ENCODE results near the gene CXCR3.
"Not testable (repeated sequence)": the region's sequence is repeated elsewhere in the genome, so short reads cannot be mapped to it uniquely, and the experiment has no call there.

The CXCR3 gene

GRCh38 chrX:71604796-71605568 lies 13.3 kb downstream of the CXCR3 start:
- H3K4me1 ChIP-seq (ENCODE audit: control insufficient read depth, insufficient read depth, low read length) = no peaks in the 10 kb centered on the region
- no peaks in the 10 kb centered on the region for H3K27me3 ChIP-seq (ENCODE audit: control insufficient read depth, insufficient read depth, low read length)
- H3K4me3 ChIP-seq (ENCODE audit: low read length) = no peak overlapping the region
- no peak overlapping the region for H3K9ac ChIP-seq (ENCODE audit: low read depth, low read length)
- peaks cover 58% of the 10 kb centered on the region for H3K36me3 ChIP-seq (ENCODE audit: insufficient read depth, low read length)
- H3K4me2 ChIP-seq (ENCODE audit: low read length) = no peak overlapping the region
- no peaks in the 10 kb centered on the region for H3K9me3 ChIP-seq (replicated peaks; ENCODE audit: low read length)

GRCh38 chrX:71604141-71604540 lies 14.2 kb downstream of the CXCR3 start:
- H3K4me1 ChIP-seq (ENCODE audit: control insufficient read depth, insufficient read depth, low read length) = no peaks in the 10 kb centered on the region

DNA sequence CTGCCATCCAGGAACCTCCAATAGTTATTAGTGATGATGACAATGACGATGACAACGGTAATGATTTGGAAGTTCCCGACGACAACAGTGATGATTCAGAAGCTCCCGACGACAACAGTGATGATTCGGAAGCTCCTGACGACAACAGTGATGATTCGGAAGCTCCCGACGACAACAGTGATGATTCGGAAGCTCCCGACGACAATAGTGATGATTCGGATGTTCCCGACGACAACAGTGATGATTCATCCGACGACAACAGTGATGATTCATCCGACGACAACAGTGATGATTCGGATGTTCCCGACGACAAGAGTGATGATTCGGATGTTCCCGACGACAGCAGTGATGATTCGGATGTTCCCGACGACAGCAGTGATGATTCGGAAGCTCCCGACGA lies 14.7 kb downstream of the CXCR3 start:
- no peak overlapping the region for H3K9ac ChIP-seq (ENCODE audit: low read depth, low read length)
- no peak overlapping the region for H3K4me2 ChIP-seq (ENCODE audit: low read length)
- H3K4me3 ChIP-seq (ENCODE audit: low read length) = no peak overlapping the region
- peaks cover 48% of the 10 kb centered on the region for H3K36me3 ChIP-seq (ENCODE audit: insufficient read depth, low read length)
- no peaks in the 10 kb centered on the region for H3K27me3 ChIP-seq (ENCODE audit: control insufficient read depth, insufficient read depth, low read length)
- H3K4me1 ChIP-seq (ENCODE audit: control insufficient read depth, insufficient read depth, low read length) = no peaks in the 10 kb centered on the region
- no peaks in the 10 kb centered on the region for H3K9me3 ChIP-seq (replicated peaks; ENCODE audit: low read length)

More at GRCh38 chrX:71604141-71604540, 14.2 kb downstream of the CXCR3 start:
- H3K36me3 ChIP-seq (ENCODE audit: insufficient read depth, low read length) = peaks cover 53% of the 10 kb centered on the region
- no peak overlapping the region for H3K4me2 ChIP-seq (ENCODE audit: low read length)
- no peaks in the 10 kb centered on the region for H3K9me3 ChIP-seq (replicated peaks; ENCODE audit: low read length)
- H3K4me3 ChIP-seq (ENCODE audit: low read length) = no peak overlapping the region
- no peak overlapping the region for H3K9ac ChIP-seq (ENCODE audit: low read depth, low read length)
- H3K27me3 ChIP-seq (ENCODE audit: control insufficient read depth, insufficient read depth, low read length) = no peaks in the 10 kb centered on the region

GRCh38 chrX:71599965-71600364 lies 18.3 kb downstream of the CXCR3 start:
- H3K9ac ChIP-seq (ENCODE audit: low read depth, low read length) = no peak overlapping the region
- no peaks in the 10 kb centered on the region for H3K9me3 ChIP-seq (replicated peaks; ENCODE audit: low read length)
- no peak overlapping the region for H3K4me3 ChIP-seq (ENCODE audit: low read length)
- H3K4me1 ChIP-seq (ENCODE audit: control insufficient read depth, insufficient read depth, low read length) = no peaks in the 10 kb centered on the region
- H3K27me3 ChIP-seq (ENCODE audit: control insufficient read depth, insufficient read depth, low read length) = no peaks in the 10 kb centered on the region
- H3K4me2 ChIP-seq (ENCODE audit: low read length) = no peak overlapping the region
- H3K36me3 ChIP-seq (ENCODE audit: insufficient read depth, low read length) = peaks cover 25% of the 10 kb centered on the region

GRCh38 chrX:71593210-71593609 lies 25.1 kb downstream of the CXCR3 start:
- H3K27me3 ChIP-seq (ENCODE audit: control insufficient read depth, insufficient read depth, low read length); H3K9ac ChIP-seq (ENCODE audit: low read depth, low read length); H3K36me3 ChIP-seq (ENCODE audit: insufficient read depth, low read length); H3K4me3 ChIP-seq (ENCODE audit: low read length); H3K9me3 ChIP-seq (replicated peaks; ENCODE audit: low read length); H3K4me2 ChIP-seq (ENCODE audit: low read length); H3K4me1 ChIP-seq (ENCODE audit: control insufficient read depth, insufficient read depth, low read length): not testable (repeated sequence)

- Histone ChIP-seq H3K4me3 (ENCODE audit: low read length) (no peak overlapping the region), H3K9ac (ENCODE audit: low read depth, low read length) (no peak overlapping the region), H3K4me2 (ENCODE audit: low read length) (no peak overlapping the region), H3K4me1 (ENCODE audit: control insufficient read depth, insufficient read depth, low read length) (no peaks in the 10 kb centered on the region), H3K9me3 (replicated peaks; ENCODE audit: low read length) (no peaks in the 10 kb centered on the region), H3K27me3 (ENCODE audit: control insufficient read depth, insufficient read depth, low read length) (no peaks in the 10 kb centered on the region), H3K36me3 (ENCODE audit: insufficient read depth, low read length) (no peaks in the 10 kb centered on the region)
These were observed 31.4 kb downstream of the CXCR3 start for GRCh38 chrX:71586929-71587328.

- Histone ChIP-seq H3K9ac (ENCODE audit: low read depth, low read length) (no peak overlapping the region), H3K4me2 (ENCODE audit: low read length) (no peak overlapping the region), H3K4me3 (ENCODE audit: low read length) (no peak overlapping the region), H3K9me3 (replicated peaks; ENCODE audit: low read length) (no peaks in the 10 kb centered on the region), H3K36me3 (ENCODE audit: insufficient read depth, low read length) (peaks cover 8% of the 10 kb centered on the region), H3K27me3 (ENCODE audit: control insufficient read depth, insufficient read depth, low read length) (no peaks in the 10 kb centered on the region), H3K4me1 (ENCODE audit: control insufficient read depth, insufficient read depth, low read length) (no peaks in the 10 kb centered on the region)
These were observed 37.1 kb downstream of the CXCR3 start for GRCh38 chrX:71581210-71581609.

GRCh38 chrX:71579990-71580380 lies 38.3 kb downstream of the CXCR3 start:
- H3K4me2 ChIP-seq (ENCODE audit: low read length) = no peak overlapping the region
- no peaks in the 10 kb centered on the region for H3K4me1 ChIP-seq (ENCODE audit: control insufficient read depth, insufficient read depth, low read length)
- no peaks in the 10 kb centered on the region for H3K9me3 ChIP-seq (replicated peaks; ENCODE audit: low read length)
- H3K9ac ChIP-seq (ENCODE audit: low read depth, low read length) = no peak overlapping the region
- H3K36me3 ChIP-seq (ENCODE audit: insufficient read depth, low read length) = peaks cover 9% of the 10 kb centered on the region
- no peak overlapping the region for H3K4me3 ChIP-seq (ENCODE audit: low read length)
- no peaks in the 10 kb centered on the region for H3K27me3 ChIP-seq (ENCODE audit: control insufficient read depth, insufficient read depth, low read length)

GRCh38 chrX:71579136-71579989 lies 38.9 kb downstream of the CXCR3 start:
- H3K4me1 ChIP-seq (ENCODE audit: control insufficient read depth, insufficient read depth, low read length) = no peaks in the 10 kb centered on the region
- H3K27me3 ChIP-seq (ENCODE audit: control insufficient read depth, insufficient read depth, low read length) = no peaks in the 10 kb centered on the region

DNA sequence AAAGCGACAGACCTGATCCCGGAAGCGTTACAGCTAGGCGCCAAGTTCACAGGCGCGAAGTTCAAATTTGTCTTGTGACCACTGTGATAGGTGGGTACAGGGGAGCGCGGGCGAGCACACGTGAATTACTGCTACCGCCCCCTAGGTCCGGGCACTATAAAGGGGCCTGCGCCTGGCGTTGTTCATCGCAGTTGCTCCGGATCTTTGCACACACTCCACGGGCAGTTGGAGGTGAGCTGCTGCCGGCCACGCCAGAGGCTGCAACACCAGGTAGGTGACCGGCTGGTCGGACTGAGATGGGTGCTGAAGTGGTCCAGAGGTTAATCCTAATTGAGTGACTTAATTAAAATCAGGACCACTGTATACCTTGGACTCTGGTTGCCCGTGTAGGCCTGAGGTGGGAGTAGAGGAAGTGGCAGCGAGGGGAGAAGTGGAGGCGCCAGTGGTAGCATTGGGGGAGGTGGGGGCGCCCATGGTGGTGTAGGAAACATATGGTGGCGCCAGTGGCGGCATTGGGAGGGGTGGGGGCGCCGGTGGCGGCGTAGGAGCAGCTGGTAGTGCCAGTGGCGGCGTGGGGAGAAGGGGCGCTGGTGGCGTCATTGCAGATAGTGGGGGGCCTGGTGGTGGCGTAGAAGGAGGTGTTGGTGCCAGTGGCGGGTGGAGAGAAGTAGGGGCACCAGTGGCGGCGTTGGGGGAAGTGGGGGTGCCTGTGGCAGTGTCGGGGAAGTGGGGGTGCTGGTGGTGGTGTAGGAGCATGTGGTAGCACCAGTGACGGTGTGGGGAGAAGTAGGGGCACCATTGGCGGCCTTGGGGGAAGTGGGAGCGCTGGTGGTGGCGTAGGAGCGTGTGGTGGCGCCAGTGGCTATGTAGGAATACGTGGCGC lies 39.8 kb downstream of the CXCR3 start, which contains the start of gene GCNA:
GCNA (plus strand) TSS at position 185 of the 883 bp plus-strand sequence. CDS start 2,385 bp downstream, outside the sequence.
- H3K4me1 ChIP-seq (ENCODE audit: control insufficient read depth, insufficient read depth, low read length) = peaks cover 4% of the 10 kb centered on the region
- no peaks in the 10 kb centered on the region for H3K27me3 ChIP-seq (ENCODE audit: control insufficient read depth, insufficient read depth, low read length)
- H3K9ac ChIP-seq (ENCODE audit: low read depth, low read length) = no peak within 1 kb of the TSS
- H3K4me3 ChIP-seq (ENCODE audit: low read length) = no peak within 1 kb of the TSS
- H3K4me2 ChIP-seq (ENCODE audit: low read length) = no peak within 1 kb of the TSS
- H3K36me3 ChIP-seq (ENCODE audit: insufficient read depth, low read length) = peaks cover 20% of the 10 kb centered on the region
- no peaks in the 10 kb centered on the region for H3K9me3 ChIP-seq (replicated peaks; ENCODE audit: low read length)

More at GRCh38 chrX:71579136-71579989, 38.9 kb downstream of the CXCR3 start:
- H3K36me3 ChIP-seq (ENCODE audit: insufficient read depth, low read length) = peaks cover 12% of the 10 kb centered on the region
- no peaks in the 10 kb centered on the region for H3K9me3 ChIP-seq (replicated peaks; ENCODE audit: low read length)
- no peak overlapping the region for H3K4me2 ChIP-seq (ENCODE audit: low read length)
- no peak overlapping the region for H3K4me3 ChIP-seq (ENCODE audit: low read length)
- no peak overlapping the region for H3K9ac ChIP-seq (ENCODE audit: low read depth, low read length)

- Histone ChIP-seq H3K36me3 (ENCODE audit: insufficient read depth, low read length) (peaks cover 28% of the 10 kb centered on the region), H3K4me1 (ENCODE audit: control insufficient read depth, insufficient read depth, low read length) (peaks cover 4% of the 10 kb centered on the region), H3K9ac (ENCODE audit: low read depth, low read length) (no peak overlapping the region)
These were observed 40.6 kb downstream of the CXCR3 start for GRCh38 chrX:71577682-71578081.

More at GRCh38 chrX:71577682-71578081, 40.6 kb downstream of the CXCR3 start:
- no peaks in the 10 kb centered on the region for H3K27me3 ChIP-seq (ENCODE audit: control insufficient read depth, insufficient read depth, low read length)
- no peaks in the 10 kb centered on the region for H3K9me3 ChIP-seq (replicated peaks; ENCODE audit: low read length)
- no peak overlapping the region for H3K4me3 ChIP-seq (ENCODE audit: low read length)
- no peak overlapping the region for H3K4me2 ChIP-seq (ENCODE audit: low read length)

Data from skeletal muscle satellite cell (primary cell).